ENCODE results near the gene TFB2M. TPM values are rescaled to one million over a fixed set of nuclear protein-coding genes. Genes with fewer than 3 reads are reported as not detected.

Gene TFB2M
- polyA plus RNA-seq, 3 donors = 4.9 to 9.7 (median 7.9) TPM

GRCh38 chr1:246537887-246538286 lies 28.2 kb downstream of the TFB2M start:
- DNase-seq = no peak
- H3K4me2 ChIP-seq (replicated peaks; ENCODE audit: extremely low read depth, low read length, poor library complexity, severe bottlenecking) = no peak overlapping the region
- H3K36me3 ChIP-seq (replicated peaks in 1 of 2; ENCODE audit: control insufficient read depth in 1 of 2, insufficient read depth in 2 of 2, low read length in 2 of 2) = peaks cover 23 to 35% of the 10 kb centered on the region in 2 donors
- no peaks in the 10 kb centered on the region for H3K4me1 ChIP-seq (ENCODE audit: control insufficient read depth in 1 of 2, insufficient read depth in 2 of 2, low read length in 2 of 2)
- no peak overlapping the region for H3K4me3 Mint-ChIP-seq
- H3K27ac Mint-ChIP-seq = no peak overlapping the region
- H3K9me3 ChIP-seq (replicated peaks in 1 of 2; ENCODE audit: control insufficient read depth in 1 of 2, insufficient read depth in 1 of 2, low read length in 2 of 2) = no peaks in the 10 kb centered on the region
- no peaks in the 10 kb centered on the region for H3K79me2 ChIP-seq (ENCODE audit: insufficient read depth, low read length)
- no peak overlapping the region for H2AFZ ChIP-seq (ENCODE audit: insufficient read depth, low read depth, low read length, poor library complexity, severe bottlenecking)
- H3K4me1 Mint-ChIP-seq = no peaks in the 10 kb centered on the region
- no peaks in the 10 kb centered on the region for H4K20me1 ChIP-seq (ENCODE audit: insufficient read depth, low read length)
- no peak overlapping the region for H3K9ac ChIP-seq (ENCODE audit: insufficient read depth, low read length, poor library complexity, severe bottlenecking)
- H3K27me3 ChIP-seq (ENCODE audit: control insufficient read depth in 2 of 2, insufficient read depth in 2 of 2, low read length in 2 of 2) = no peaks in the 10 kb centered on the region
- peaks cover 0 to 3% (median 0%) of the 10 kb centered on the region in 3 donors for H3K27me3 Mint-ChIP-seq (ENCODE audit: low read depth in 3 of 3)
- H3K27ac ChIP-seq (ENCODE audit: low read depth in 1 of 2, low read length in 2 of 2) = no peak overlapping the region
- peaks cover 0 to 15% (median 0%) of the 10 kb centered on the region in 7 donors for H3K9me3 Mint-ChIP-seq
- H3K4me3 ChIP-seq (replicated peaks in 1 of 3; ENCODE audit: low read depth in 2 of 3, low read length in 3 of 3) = no peak overlapping the region
- 100% methylated on average over 2 of the region's 3 CpGs for WGBS (ENCODE audit: insufficient coverage)
- H3K36me3 Mint-ChIP-seq = peaks cover 21 to 30% of the 10 kb centered on the region in 2 donors
- intact Hi-C loops (cut with micrococcal nuclease) = no loop called here
- no peak for TF ChIP-seq CTCF (IDR thresholded peaks at IDR 0.05)

- no peak for DNase-seq
- peaks cover 16 to 26% of the 10 kb centered on the region in 2 donors for H3K36me3 Mint-ChIP-seq
- 100% methylated on average over 1 of the region's 7 CpGs for WGBS (ENCODE audit: insufficient coverage)
These were observed 28.6 kb downstream of the TFB2M start for GRCh38 chr1:246537441-246537840.

More at GRCh38 chr1:246537441-246537840, 28.6 kb downstream of the TFB2M start:
- H2AFZ ChIP-seq (ENCODE audit: insufficient read depth, low read depth, low read length, poor library complexity, severe bottlenecking) = no peak overlapping the region
- peaks cover 0 to 3% (median 0%) of the 10 kb centered on the region in 3 donors for H3K27me3 Mint-ChIP-seq (ENCODE audit: low read depth in 3 of 3)
- H3K4me3 ChIP-seq (replicated peaks in 1 of 3; ENCODE audit: low read depth in 2 of 3, low read length in 3 of 3) = no peak overlapping the region
- H3K9ac ChIP-seq (ENCODE audit: insufficient read depth, low read length, poor library complexity, severe bottlenecking) = no peak overlapping the region
- no peak overlapping the region for H3K27ac ChIP-seq (ENCODE audit: low read depth in 1 of 2, low read length in 2 of 2)
- H3K9me3 ChIP-seq (replicated peaks in 1 of 2; ENCODE audit: control insufficient read depth in 1 of 2, insufficient read depth in 1 of 2, low read length in 2 of 2) = no peaks in the 10 kb centered on the region
- intact Hi-C loops (cut with micrococcal nuclease) = no loop called here
- no peak overlapping the region for H3K4me2 ChIP-seq (replicated peaks; ENCODE audit: extremely low read depth, low read length, poor library complexity, severe bottlenecking)
- H3K4me1 Mint-ChIP-seq = no peaks in the 10 kb centered on the region
- no peaks in the 10 kb centered on the region for H3K79me2 ChIP-seq (ENCODE audit: insufficient read depth, low read length)
- H3K4me3 Mint-ChIP-seq = no peak overlapping the region
- H3K27ac Mint-ChIP-seq = peak overlapping the region in 1 of 7 donors; percentile 51
- H3K36me3 ChIP-seq (replicated peaks in 1 of 2; ENCODE audit: control insufficient read depth in 1 of 2, insufficient read depth in 2 of 2, low read length in 2 of 2) = peaks cover 18 to 31% of the 10 kb centered on the region in 2 donors
- H4K20me1 ChIP-seq (ENCODE audit: insufficient read depth, low read length) = no peaks in the 10 kb centered on the region
- no peak for TF ChIP-seq CTCF (IDR thresholded peaks at IDR 0.05)
- H3K9me3 Mint-ChIP-seq = peaks cover 0 to 18% (median 1%) of the 10 kb centered on the region in 7 donors
- H3K4me1 ChIP-seq (ENCODE audit: control insufficient read depth in 1 of 2, insufficient read depth in 2 of 2, low read length in 2 of 2) = no peaks in the 10 kb centered on the region
- no peaks in the 10 kb centered on the region for H3K27me3 ChIP-seq (ENCODE audit: control insufficient read depth in 2 of 2, insufficient read depth in 2 of 2, low read length in 2 of 2)

Measured in CD14-positive monocyte (primary cell).